H1 (cell line): ENCODE measurements around the gene OR1M1. TPM values are rescaled to one million over a fixed set of nuclear protein-coding genes. Genes with fewer than 3 reads are reported as not detected.
A peak's percentile ranks its signal among the peaks of the same experiment; 100 is the strongest.

Experiments used
- CTCF ChIA-PET: fragments of 300-600 bp; sonication (Branson Sonifier 250); formaldehyde crosslinking; loops from one replicate; lab custom pipeline; 2021; ENCODE audit not compliant: partially characterized antibody; lab: Charles Lee
- POLR2A ChIA-PET: fragments of 300-600 bp; sonication (Branson Sonifier 250); formaldehyde crosslinking; loops from one replicate; lab custom pipeline; 2021; ENCODE audit warnings: inconsistent platforms; ENCODE audit not compliant: partially characterized antibody; lab: Charles Lee
- DNase-seq, 2 experiments: peaks; one replicate each; pipeline versions ENCODE4 v3.0.0 to v3.0.0-alpha.2; 2010 to 2022; ENCODE audit warnings: low spot score in 2 of 2, low read depth in 1 of 2, mixed read lengths in 1 of 2
- FAIRE-seq: peaks from 2 replicates; lab custom pipeline; 2011; peaks lifted over from hg19 to GRCh38; lab: Jason Lieb, UNC
- H2AFZ ChIP-seq: 2 replicates; pipeline ENCODE4 v1.8.1; 2012; ENCODE audit warnings: low read length, inconsistent platforms
- H2AK5ac ChIP-seq: 2 replicates; pipeline ENCODE4 v1.6.1; 2013; ENCODE audit warnings: low read depth, low read length
- H2BK120ac ChIP-seq: replicated peaks from 2 replicates; pipeline ENCODE3; 2013; ENCODE audit warnings: low read depth, low read length, inconsistent platforms
- H2BK12ac ChIP-seq: 2 replicates; pipeline ENCODE4 v1.6.1; 2013; ENCODE audit warnings: low read depth, low read length
- H2BK15ac ChIP-seq: 2 replicates; pipeline ENCODE4 v1.6.1; 2013; ENCODE audit warnings: low read length
- H2BK20ac ChIP-seq: 2 replicates; pipeline ENCODE4 v1.6.1; 2013; ENCODE audit warnings: low read length
- H2BK5ac ChIP-seq: 2 replicates; pipeline ENCODE4 v1.6.1; 2013; ENCODE audit warnings: low read depth, low read length
- H3K14ac ChIP-seq: 2 replicates; pipeline ENCODE4 v1.6.1; 2013; ENCODE audit warnings: inconsistent platforms; ENCODE audit not compliant: insufficient read length
- H3K18ac ChIP-seq: 2 replicates; pipeline ENCODE4 v1.6.1; 2013; ENCODE audit warnings: low read length; ENCODE audit errors: extremely low read depth
- H3K23ac ChIP-seq: 2 replicates; pipeline ENCODE4 v1.6.1; 2013; ENCODE audit warnings: inconsistent platforms; ENCODE audit not compliant: insufficient read length
- H3K23me2 ChIP-seq: 2 replicates; pipeline ENCODE4 v1.6.1; 2013; ENCODE audit warnings: low read depth, low read length
- H3K27ac ChIP-seq: 2 replicates; pipeline ENCODE4 v1.6.1; 2011; ENCODE audit warnings: low read depth, low read length, inconsistent platforms
- H3K27me3 ChIP-seq, 4 experiments: replicated peaks in 1 of 4; 1 replicate in 1 of 4; 2 replicates in 3 of 4; pipeline versions ENCODE4 v1.6.1 to v1.8.1; 2011 to 2013; ENCODE audit warnings: low read length in 3 of 4, mild to moderate bottlenecking in 3 of 4, inconsistent platforms in 2 of 4, mixed read lengths in 2 of 4, moderate library complexity in 1 of 4; ENCODE audit not compliant: control insufficient read depth in 3 of 4, insufficient read depth in 3 of 4; ENCODE audit errors: extremely low read depth in 1 of 4
- H3K36me3 ChIP-seq, 4 experiments: 2 replicates each; pipeline versions ENCODE4 v1.6.1 to v1.8.1; 2011 to 2013; ENCODE audit warnings: mild to moderate bottlenecking in 4 of 4, low read length in 3 of 4, moderate library complexity in 2 of 4, control low read depth in 1 of 4, inconsistent platforms in 1 of 4; ENCODE audit not compliant: insufficient read depth in 4 of 4, control insufficient read depth in 2 of 4
- H3K4ac ChIP-seq: replicated peaks from 2 replicates; pipeline ENCODE3; 2013; ENCODE audit warnings: low read length, low read depth, mixed read lengths, inconsistent platforms; ENCODE audit not compliant: insufficient read length
- H3K4me1 ChIP-seq, 4 experiments: replicated peaks in 1 of 4; 1 replicate in 1 of 4; 2 replicates in 3 of 4; pipeline versions ENCODE4 v1.6.1 to v1.8.1; 2011 to 2013; ENCODE audit warnings: low read length in 3 of 4, inconsistent platforms in 2 of 4, mixed read lengths in 1 of 4; ENCODE audit not compliant: insufficient read depth in 4 of 4, control insufficient read depth in 3 of 4
- H3K4me2 ChIP-seq, 2 experiments: 2 replicates each; pipeline versions ENCODE4 v1.6.1 to v1.8.1; 2011 to 2013; ENCODE audit warnings: low read depth in 2 of 2, low read length in 2 of 2, control low read depth in 1 of 2, inconsistent platforms in 1 of 2, mild to moderate bottlenecking in 1 of 2; ENCODE audit not compliant: insufficient read depth in 1 of 2
- H3K4me3 ChIP-seq, 4 experiments: fragments of 200-600, 300-600 bp in 1 of 4; sonication (generic), shearing (Covaris generic), sonication (Bioruptor Twin) in 1 of 4; 2 replicates each; pipeline versions ENCODE4 v1.5.1 to v1.8.1; 2011 to 2016; ENCODE audit warnings: low read length in 4 of 4, low read depth in 3 of 4, control low read depth in 2 of 4, inconsistent platforms in 2 of 4, mild to moderate bottlenecking in 2 of 4, mixed read lengths in 1 of 4, moderate library complexity in 1 of 4; ENCODE audit not compliant: insufficient read depth in 2 of 4; ENCODE audit errors: extremely low read depth in 1 of 4
- H3K56ac ChIP-seq: replicated peaks from 2 replicates; pipeline ENCODE3; 2013; ENCODE audit warnings: low read depth, mild to moderate bottlenecking, mixed read lengths, low read length, inconsistent platforms; ENCODE audit not compliant: insufficient read length
- H3K79me1 ChIP-seq: 2 replicates; pipeline ENCODE4 v1.6.1; 2013; ENCODE audit warnings: low read depth, low read length, control low read depth
- H3K79me2 ChIP-seq, 2 experiments: 2 replicates each; pipeline versions ENCODE4 v1.6.1 to v1.8.1; 2012 to 2013; ENCODE audit warnings: low read length in 2 of 2, mild to moderate bottlenecking in 2 of 2, inconsistent platforms in 1 of 2; ENCODE audit not compliant: insufficient read depth in 2 of 2, control insufficient read depth in 1 of 2
- H3K9ac ChIP-seq, 4 experiments: replicated peaks in 1 of 4; 1 replicate in 1 of 4; 2 replicates in 3 of 4; pipeline versions ENCODE4 v1.6.1 to v1.8.1; 2011 to 2013; ENCODE audit warnings: low read depth in 3 of 4, low read length in 3 of 4, control low read depth in 2 of 4, mild to moderate bottlenecking in 2 of 4, moderate library complexity in 2 of 4, inconsistent platforms in 1 of 4; ENCODE audit errors: extremely low read depth in 1 of 4
- H3K9me3 ChIP-seq, 2 experiments: 2 replicates each; pipeline versions ENCODE4 v1.6.1 to v1.8.1; 2012 to 2013; ENCODE audit warnings: mild to moderate bottlenecking in 2 of 2, moderate library complexity in 2 of 2, control low read depth in 1 of 2, inconsistent platforms in 1 of 2, low read depth in 1 of 2, low read length in 1 of 2, mixed read lengths in 1 of 2; ENCODE audit not compliant: insufficient read depth in 2 of 2
- H4K20me1 ChIP-seq, 2 experiments: replicated peaks in 1 of 2; 2 replicates each; pipeline versions ENCODE3 to v1.8.1; 2011 to 2013; ENCODE audit warnings: inconsistent platforms in 2 of 2, low read length in 2 of 2, mild to moderate bottlenecking in 1 of 2; ENCODE audit not compliant: insufficient read depth in 2 of 2, control insufficient read depth in 1 of 2
- H4K5ac ChIP-seq: 2 replicates; pipeline ENCODE4 v1.6.1; 2013; ENCODE audit warnings: low read length, low read depth, mixed read lengths, inconsistent platforms; ENCODE audit not compliant: insufficient read length
- H4K8ac ChIP-seq: 2 replicates; pipeline ENCODE4 v1.8.0; 2013; ENCODE audit warnings: mild to moderate bottlenecking, moderate library complexity, low read length, inconsistent platforms; ENCODE audit not compliant: insufficient read depth; ENCODE audit errors: extremely low read depth
- H4K91ac ChIP-seq: replicated peaks from 2 replicates; pipeline ENCODE3; 2013; ENCODE audit warnings: low read length, mixed read lengths, inconsistent platforms; ENCODE audit not compliant: insufficient read length
- WGBS, 2 experiments: shearing (Covaris generic) in 1 of 2; methylation state at CpG; one replicate each; pipeline versions ENCODE4 v1.1.6 to v1.1.7; 2013 to 2015; ENCODE audit warnings: low lambda C conversion rate in 2 of 2, mixed read lengths in 2 of 2, inconsistent platforms in 1 of 2, low coverage in 1 of 2, missing lambda C conversion rate in 1 of 2; ENCODE audit not compliant: insufficient replicate concordance in 2 of 2, insufficient coverage in 1 of 2, insufficient read length in 1 of 2; ENCODE audit errors: extremely low coverage in 1 of 2, missing lambda C conversion rate in 1 of 2; 5-methylcytosine and 5-hydroxymethylcytosine counted together
- polyA plus RNA-seq, 7 experiments: library from polyadenylated mRNA; depleted of rRNA in 3 of 7; stranded (reverse) in 5 of 7; unstranded in 2 of 7; fragments of >200 nt in 5 of 7; fragments of 200-250 nt in 2 of 7; gene quantifications; 1 replicate in 5 of 7; 2 replicates in 1 of 7; 4 replicates in 1 of 7; pipeline versions ENCODE4 v1.2.1 to v1.2.3, GENCODE V29; 2011 to 2013; ENCODE audit warnings: missing spikeins in 2 of 7, mixed read lengths in 2 of 7
- total RNA-seq: library from RNA; stranded (reverse); fragmentation: NEBNext Ultra II Directional; extraction: Animal tissue kit (Norgen Biotek cat#: 25700); gene quantifications from 2 replicates; pipeline ENCODE4 v1.2.1, GENCODE V29; 2021

Gene OR1M1
- total and polyA plus RNA-seq, 2 of the 8 experiments (the other 6 are each of a cell fraction or from before 2014, with no cell fraction given) = 0.12 TPM; not detected in 1

DNA sequence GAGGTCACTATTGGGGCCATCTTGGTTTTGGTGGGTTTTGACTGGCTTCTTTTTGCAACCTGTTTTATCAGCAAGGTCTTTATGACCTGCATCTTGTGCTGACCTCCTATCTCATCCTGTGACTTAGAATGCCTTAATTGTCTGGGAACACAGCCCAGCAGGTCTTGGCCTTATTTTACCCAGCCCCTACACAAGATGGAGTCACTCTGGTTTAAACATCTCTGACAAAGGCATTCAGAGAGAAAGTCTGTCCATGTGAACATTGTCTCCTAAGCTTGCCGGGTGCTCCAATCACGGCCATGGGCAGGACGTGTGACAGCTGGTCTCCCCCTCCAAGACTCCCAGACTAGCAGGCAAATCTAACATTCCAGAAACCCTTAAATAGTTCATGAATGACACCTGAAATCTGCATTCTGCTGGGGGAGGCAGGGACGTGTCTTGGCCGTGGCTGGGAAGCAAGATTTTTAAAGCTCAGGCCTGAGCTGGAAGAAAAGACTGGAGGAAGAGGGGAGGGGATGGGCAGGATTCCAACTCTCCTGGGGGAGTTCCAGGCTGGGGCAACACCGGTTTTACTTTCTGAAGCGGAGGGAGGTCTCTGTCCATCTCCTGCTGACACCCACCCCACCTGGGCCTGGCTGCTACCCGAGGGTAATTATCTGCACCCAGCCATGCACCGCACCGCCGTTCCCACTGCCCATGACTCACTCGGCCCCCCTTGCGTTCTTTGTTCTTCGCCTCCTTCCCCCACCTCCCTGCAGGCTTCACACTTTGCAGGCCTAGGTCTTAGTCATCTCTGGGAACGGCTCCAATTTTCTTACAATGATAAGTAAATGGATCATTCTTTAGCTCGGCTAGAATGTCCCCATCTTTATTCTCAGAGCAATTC, 11.6 kb upstream of the OR1M1 start:
- peak; percentile 57 to 71 for DNase-seq
- Histone ChIP-seq H3K79me1 (no peaks in the 10 kb centered on the region), H3K56ac (peak overlapping the region; percentile 5), H3K4ac (peak overlapping the region; percentile 62), H4K8ac (peak overlapping the region; percentile 87; the same call in 1 of the 2 replicates), H3K27ac (peak overlapping the region; percentile 63; the same call in 1 of the 2 replicates), H3K9me3 (no peaks in the 10 kb centered on the region), H3K23ac (no peak overlapping the region), H2BK12ac (peak overlapping the region; percentile 62), H2BK15ac (peak overlapping the region; percentile 72; the same call in 1 of the 2 replicates), H4K5ac (no peak overlapping the region), H2BK120ac (peak overlapping the region; percentile 43), H4K91ac (peak overlapping the region; percentile 95), H3K4me2 (0 out of 4 replicates have a peak overlapping the region, but pooled peaks of 1 of the 2 experiments have one; percentile 25), H3K4me1 (peaks cover 6 to 15% (median 10%) of the 10 kb centered on the region in 4 experiments), H3K18ac (peak overlapping the region; percentile 78; the same call in 1 of the 2 replicates), H3K23me2 (no peaks in the 10 kb centered on the region), H3K27me3 (no peaks in the 10 kb centered on the region), H2AFZ (0 out of 2 replicates have a peak overlapping the region, but pooled peaks have one; percentile 34), H3K9ac (no peak overlapping the region; a peak in 1 of 7 replicates), H2BK5ac (peak overlapping the region; percentile 78; the same call in 1 of the 2 replicates), H3K14ac (no peak overlapping the region), H3K36me3 (no peaks in the 10 kb centered on the region), H3K79me2 (no peaks in the 10 kb centered on the region), H2AK5ac (0 out of 2 replicates have a peak overlapping the region, but pooled peaks have one; percentile 20), H2BK20ac (peak overlapping the region; percentile 80; the same call in 1 of the 2 replicates), H3K4me3 (no peak overlapping the region), H4K20me1 (no peaks in the 10 kb centered on the region)
- FAIRE-seq = no peak
- CTCF ChIA-PET = interaction anchor here (0.6 kb wide), 1 partner anchor 30 kb away, joined by 3 read pairs; no protein-coding TSS in a partner anchor
- POLR2A ChIA-PET = interaction anchor here (0.6 to 1.3 kb wide), 3 partner anchors 8 to 20 kb away, joined by 4 read pairs; no protein-coding TSS in a partner anchor
- WGBS, 2 experiments = 33% methylated on average over 16 of the region's 16 CpGs; no CpG with 5 or more reads in 1 of the 2 experiments
